GM13976 (cell line): ENCODE results near the gene PACRG.

Source experiments
- DNase-seq: peaks from one replicate; pipeline ENCODE4 v3.0.0; 2012; ENCODE audit warnings: low spot score
- in situ Hi-C: fragments of 300-500 bp; cut with MboI; formaldehyde crosslinking; loops from one replicate; pipeline ENCODE4 v1.12.0; 2022; ENCODE audit warnings: low sequenced_read_pairs, mixed read lengths, inconsistent platforms; ENCODE audit not compliant: unreplicated experiment
- TF ChIP-seq, protein P1 (sequence below): IDR thresholded peaks from 2 replicates; pipeline ENCODE4 v1.5.1; 2012; ENCODE audit warnings: borderline replicate concordance, mild to moderate bottlenecking; ENCODE audit not compliant: insufficient read depth; ENCODE audit errors: extremely low read depth, missing control alignments, control extremely low read depth

The PACRG gene

GRCh38 chr6:163186527-163186926 is 458.8 kb downstream of the PACRG start:
- DNase-seq = no peak
- in situ Hi-C loops = loop anchor here (25.0 kb wide), 1 partner anchor 776 kb away; no protein-coding TSS in a partner anchor
- TF ChIP-seq, protein P1, sequence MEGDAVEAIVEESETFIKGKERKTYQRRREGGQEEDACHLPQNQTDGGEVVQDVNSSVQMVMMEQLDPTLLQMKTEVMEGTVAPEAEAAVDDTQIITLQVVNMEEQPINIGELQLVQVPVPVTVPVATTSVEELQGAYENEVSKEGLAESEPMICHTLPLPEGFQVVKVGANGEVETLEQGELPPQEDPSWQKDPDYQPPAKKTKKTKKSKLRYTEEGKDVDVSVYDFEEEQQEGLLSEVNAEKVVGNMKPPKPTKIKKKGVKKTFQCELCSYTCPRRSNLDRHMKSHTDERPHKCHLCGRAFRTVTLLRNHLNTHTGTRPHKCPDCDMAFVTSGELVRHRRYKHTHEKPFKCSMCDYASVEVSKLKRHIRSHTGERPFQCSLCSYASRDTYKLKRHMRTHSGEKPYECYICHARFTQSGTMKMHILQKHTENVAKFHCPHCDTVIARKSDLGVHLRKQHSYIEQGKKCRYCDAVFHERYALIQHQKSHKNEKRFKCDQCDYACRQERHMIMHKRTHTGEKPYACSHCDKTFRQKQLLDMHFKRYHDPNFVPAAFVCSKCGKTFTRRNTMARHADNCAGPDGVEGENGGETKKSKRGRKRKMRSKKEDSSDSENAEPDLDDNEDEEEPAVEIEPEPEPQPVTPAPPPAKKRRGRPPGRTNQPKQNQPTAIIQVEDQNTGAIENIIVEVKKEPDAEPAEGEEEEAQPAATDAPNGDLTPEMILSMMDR = no peak

DNA sequence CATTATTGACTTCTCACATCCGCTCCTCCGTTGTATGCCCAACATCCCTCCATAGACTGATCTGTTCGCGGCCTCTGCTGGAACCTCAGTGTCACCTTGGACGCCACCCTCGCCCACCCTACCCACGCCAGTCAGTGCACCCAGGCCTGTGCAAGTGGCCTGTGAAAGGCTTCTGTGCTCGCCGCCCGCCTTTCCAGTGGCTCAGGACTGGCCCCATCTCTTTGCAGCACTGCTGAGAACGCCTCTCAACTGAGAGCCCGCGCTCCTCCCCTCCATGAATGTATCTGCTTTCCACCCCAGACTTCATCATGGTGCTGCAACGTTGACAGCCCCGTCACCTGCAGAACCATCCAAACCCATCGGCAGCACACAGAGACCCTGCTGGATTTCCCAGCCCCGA is 459.4 kb downstream of the PACRG start:
- in situ Hi-C loops = loop anchor here (25.0 kb wide), 1 partner anchor 775 kb away; no protein-coding TSS in a partner anchor
- DNase-seq = no peak
- TF ChIP-seq, protein P1 = no peak

GRCh38 chr6:163187606-163188005 is 459.8 kb downstream of the PACRG start:
- in situ Hi-C loops = loop anchor here (25.0 kb wide), 1 partner anchor 775 kb away; no protein-coding TSS in a partner anchor
- no peak for DNase-seq
- TF ChIP-seq, protein P1 = no peak

DNA sequence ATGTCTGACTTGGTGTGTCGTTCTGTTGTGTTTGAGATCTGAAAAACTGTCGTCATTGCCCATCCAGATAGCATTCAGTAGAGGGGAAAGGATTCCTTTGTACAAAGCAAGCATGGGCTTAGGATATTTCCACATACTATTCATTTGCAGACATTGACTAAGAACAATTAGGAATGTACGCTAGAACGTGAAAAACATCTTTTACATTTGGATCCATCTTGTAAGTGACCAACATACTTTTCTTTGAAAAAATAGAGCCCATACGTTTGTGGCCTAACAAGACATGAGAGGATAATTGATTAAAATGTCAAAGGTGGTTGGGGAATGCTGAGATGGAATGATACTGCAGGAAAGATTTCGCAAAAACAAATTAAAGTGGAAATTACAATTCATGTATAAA is 461.0 kb downstream of the PACRG start:
- in situ Hi-C loops = loop anchor here (25.0 kb wide), 1 partner anchor 774 kb away; no protein-coding TSS in a partner anchor
- DNase-seq = no peak
- TF ChIP-seq, protein P1 = no peak

DNA sequence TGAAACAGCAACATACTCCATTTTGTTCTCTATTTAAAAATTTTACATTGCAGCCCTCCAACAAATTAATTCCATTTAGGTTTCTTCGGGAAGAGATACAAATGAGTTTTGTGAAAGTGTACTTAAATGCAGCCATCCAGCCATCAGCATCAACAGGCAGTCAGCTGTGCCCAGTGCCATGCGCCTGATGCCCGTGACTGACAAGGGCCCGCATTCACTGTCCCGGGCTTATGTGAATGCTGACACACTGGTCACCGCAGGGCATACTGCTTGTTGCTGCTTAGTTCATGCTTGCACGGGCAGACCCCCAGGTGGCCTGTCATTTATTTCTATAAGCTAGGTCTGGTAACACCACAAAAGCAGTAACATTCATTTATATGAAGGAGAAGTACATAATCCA is 461.8 kb downstream of the PACRG start:
- in situ Hi-C loops = loop anchor here (25.0 kb wide), 1 partner anchor 773 kb away; no protein-coding TSS in a partner anchor
- TF ChIP-seq, protein P1 = no peak

GRCh38 chr6:163190786-163191185 is 463.0 kb downstream of the PACRG start:
- no peak for DNase-seq
- TF ChIP-seq, protein P1 = no peak
- in situ Hi-C loops = loop anchor here (25.0 kb wide), 1 partner anchor 772 kb away; no protein-coding TSS in a partner anchor

More for the DNA sequence above, 461.8 kb downstream of the PACRG start:
- DNase-seq = no peak
